GM20000 (cell line): Measurements from ENCODE around the gene KRT1.

Source experiments
- DNase-seq: peaks from one replicate; pipeline ENCODE4 v3.0.0; 2012; ENCODE audit warnings: low spot score
- CTCF ChIP-seq: IDR thresholded peaks from 2 replicates; pipeline ENCODE4 v1.5.1; 2012; ENCODE audit warnings: mild to moderate bottlenecking, control low read depth; ENCODE audit errors: extremely low read depth, missing control alignments

Gene KRT1

GRCh38 chr12:52630599-52631200 lies 49.5 kb downstream of the KRT1 start:
- DNase-seq, result no peak
- no peak for TF ChIP-seq CTCF

- DNase-seq, result no peak
- TF ChIP-seq CTCF, result no peak
Observed at GRCh38 chr12:52630008-52630500, 50.2 kb downstream of the KRT1 start.

GRCh38 chr12:52629281-52630007 lies 50.8 kb downstream of the KRT1 start:
- TF ChIP-seq CTCF, result no peak
- DNase-seq, result no peak

- TF ChIP-seq CTCF, result no peak
- no peak for DNase-seq
Observed at GRCh38 chr12:52628841-52629240, 51.4 kb downstream of the KRT1 start.

- DNase-seq, result no peak
- no peak for TF ChIP-seq CTCF
Observed at GRCh38 chr12:52628111-52628507, 52.1 kb downstream of the KRT1 start.

- TF ChIP-seq CTCF, result no peak
- DNase-seq, result no peak
Observed at GRCh38 chr12:52627395-52628110, 52.7 kb downstream of the KRT1 start.
